Lung (tissue), 12 donors: ENCODE measurements around the gene FFAR3. TPM values are rescaled to one million over a fixed set of nuclear protein-coding genes. Genes with fewer than 3 reads are reported as not detected.

Source experiments
- ATAC-seq: fragments of 200-7000 bp; cut with Tn5 transposase; one replicate; pipeline ENCODE4 v1.9.1; 2020; ENCODE audit warnings: moderate number of reproducible peaks; ENCODE audit not compliant: insufficient read depth, low FRiP score
- DNase-seq, 3 donors: peaks; one replicate each; pipeline ENCODE4 v3.0.0-alpha.2; 2013 to 2017
- H3K27ac ChIP-seq, 2 donors: one replicate each; pipeline ENCODE4 v1.5.1; 2013; ENCODE audit warnings: mild to moderate bottlenecking in 2 of 2, moderate library complexity in 2 of 2, control low read depth in 1 of 2, inconsistent platforms in 1 of 2, low read depth in 1 of 2, low read length in 1 of 2
- H3K27me3 ChIP-seq, 3 donors: one replicate each; pipeline ENCODE4 v1.5.1; 2013; ENCODE audit warnings: low read length in 2 of 3; ENCODE audit not compliant: control insufficient read depth in 3 of 3, insufficient read depth in 3 of 3
- H3K36me3 ChIP-seq, 4 donors: one replicate each; pipeline ENCODE4 v1.5.1; 2013; ENCODE audit warnings: low read length in 4 of 4, mild to moderate bottlenecking in 1 of 4, moderate library complexity in 1 of 4; ENCODE audit not compliant: control insufficient read depth in 4 of 4, insufficient read depth in 4 of 4
- H3K4me1 ChIP-seq, 5 donors: one replicate each; pipeline ENCODE4 v1.5.1; 2013; ENCODE audit warnings: low read length in 5 of 5, mild to moderate bottlenecking in 2 of 5, moderate library complexity in 1 of 5; ENCODE audit not compliant: control insufficient read depth in 5 of 5, insufficient read depth in 5 of 5
- H3K4me3 ChIP-seq: one replicate; pipeline ENCODE4 v1.5.1; 2013; ENCODE audit warnings: mild to moderate bottlenecking, control low read depth, moderate library complexity
- H3K9ac ChIP-seq, 2 donors: one replicate each; pipeline ENCODE4 v1.5.1; 2013; ENCODE audit warnings: low read length in 2 of 2, control low read depth in 1 of 2; ENCODE audit not compliant: insufficient read depth in 1 of 2
- H3K9me3 ChIP-seq, 4 donors: one replicate each; pipeline ENCODE4 v1.5.1; 2013; ENCODE audit warnings: low read length in 3 of 4, mild to moderate bottlenecking in 1 of 4, moderate library complexity in 1 of 4; ENCODE audit not compliant: control insufficient read depth in 4 of 4, insufficient read depth in 3 of 4
- CTCF ChIP-seq: IDR thresholded peaks from 2 replicates; pipeline ENCODE4 v1.5.1; 2012; ENCODE audit warnings: mild to moderate bottlenecking; ENCODE audit errors: control extremely low read depth, extremely low read depth
- WGBS, 2 donors: extraction: QIAGEN DNeasy Blood & Tissue Kit; methylation state at CpG; one replicate each; pipeline ENCODE4 v1.1.7; 2013; 5-methylcytosine and 5-hydroxymethylcytosine counted together
- polyA plus RNA-seq, 2 donors: library from polyadenylated mRNA; stranded (reverse); fragments of 200-250 nt; gene quantifications; one replicate each; pipeline ENCODE4 v1.2.1, GENCODE V29; 2013
- total RNA-seq, 2 donors: library from RNA; depleted of rRNA in 1 of 2; stranded (reverse); fragments of >200 nt in 1 of 2; gene quantifications; one replicate each; pipeline ENCODE4 v1.2.1, GENCODE V29; 2014 to 2021
- donor health status: control.
- donor health status: control.
- donor health status: Bipolar disorder and iron deficiency.
- donor health status: healthy.
- donor health status: DM: yes; HTN: yes; CAD: no.

FFAR3 gene
- total and polyA plus RNA-seq, 4 donors, result 0.06 to 20.9 (median 0.40) TPM

- Histone ChIP-seq H3K4me3 (no peak overlapping the region), H3K27ac (no peak overlapping the region), H3K9me3 (no peaks in the 10 kb centered on the region), H3K4me1 (no peaks in the 10 kb centered on the region), H3K9ac (no peak overlapping the region), H3K27me3 (no peaks in the 10 kb centered on the region), H3K36me3 (peaks cover 0 to 3% (median 0%) of the 10 kb centered on the region in 4 donors)
- ATAC-seq (no peak), DNase-seq (no peak)
- 87 to 92% methylated on average over 14 of the region's 14 CpGs for WGBS, 2 donors
- no peak for TF ChIP-seq CTCF
These were observed 26.6 kb upstream of the FFAR3 start for GRCh38 chr19:35331551-35332214.

- Histone ChIP-seq H3K27ac (no peak overlapping the region), H3K27me3 (no peaks in the 10 kb centered on the region), H3K36me3 (peaks cover 0 to 5% (median 0%) of the 10 kb centered on the region in 4 donors), H3K9me3 (no peaks in the 10 kb centered on the region), H3K4me1 (no peaks in the 10 kb centered on the region), H3K4me3 (no peak overlapping the region), H3K9ac (no peak overlapping the region)
- ATAC-seq, result no peak
- no peak for TF ChIP-seq CTCF
- DNase-seq, result no peak
- WGBS, 2 donors, result 32 to 51% methylated on average over 12 of the region's 12 CpGs
These were observed 25.4 kb upstream of the FFAR3 start for GRCh38 chr19:35332817-35333216.

GRCh38 chr19:35334144-35334753 lies 24.0 kb upstream of the FFAR3 start:
- Histone ChIP-seq H3K27ac (no peak overlapping the region), H3K27me3 (no peaks in the 10 kb centered on the region), H3K4me1 (no peaks in the 10 kb centered on the region), H3K9me3 (no peaks in the 10 kb centered on the region), H3K9ac (no peak overlapping the region), H3K4me3 (no peak overlapping the region), H3K36me3 (peaks cover 0 to 2% (median 0%) of the 10 kb centered on the region in 4 donors)
- DNase-seq (no peak), ATAC-seq (no peak)
- no peak for TF ChIP-seq CTCF
- 77 to 92% methylated on average over 10 of the region's 10 CpGs for WGBS, 2 donors
